IMR-90 (cell line): ENCODE measurements around the gene NACC2.

Source experiments
- BHLHE40 ChIP-seq: fragments of 150-350 bp; IDR thresholded peaks from 2 replicates; pipeline ENCODE4 v1.6.1; 2016; ENCODE audit warnings: mild to moderate bottlenecking, low read depth, low read length
- CEBPB ChIP-seq: IDR thresholded peaks from 2 replicates; pipeline ENCODE4 v1.6.1; 2012; ENCODE audit warnings: low read depth, low read length, improper control_type of control experiment
- CHD1 ChIP-seq: IDR thresholded peaks from 2 replicates; pipeline ENCODE4 v1.6.1; 2012; ENCODE audit warnings: low read depth, low read length, improper control_type of control experiment
- CTCF ChIP-seq: conservative IDR thresholded peaks from 2 replicates; pipeline ENCODE4 v1.5.1; 2012; ENCODE audit warnings: mild to moderate bottlenecking, low read depth, low read length, improper control_type of control experiment
- ELK1 ChIP-seq: fragments of 150-350 bp; IDR thresholded peaks from 2 replicates; pipeline ENCODE4 v1.6.1; 2016; ENCODE audit warnings: low read depth, mild to moderate bottlenecking, low read length, moderate library complexity, borderline replicate concordance
- FOS ChIP-seq: fragments of 150-350 bp; IDR thresholded peaks from 2 replicates; pipeline ENCODE4 v1.6.1; 2016; ENCODE audit warnings: low read depth, low read length
- MAFK ChIP-seq: IDR thresholded peaks from 2 replicates; pipeline ENCODE4 v1.6.1; 2012; ENCODE audit warnings: low read depth, low read length, improper control_type of control experiment
- MXI1 ChIP-seq: IDR thresholded peaks from 2 replicates; pipeline ENCODE4 v1.6.1; 2012; ENCODE audit warnings: low read depth, mild to moderate bottlenecking, low read length, moderate library complexity, borderline replicate concordance
- POLR2A ChIP-seq: IDR thresholded peaks from 2 replicates; pipeline ENCODE4 v1.6.1; 2012; ENCODE audit warnings: mild to moderate bottlenecking, low read depth, low read length
- RAD21 ChIP-seq: IDR thresholded peaks from 2 replicates; pipeline ENCODE4 v1.6.1; 2012; ENCODE audit warnings: low read length, improper control_type of control experiment
- RCOR1 ChIP-seq: IDR thresholded peaks from 2 replicates; pipeline ENCODE4 v1.6.1; 2012; ENCODE audit warnings: mild to moderate bottlenecking, low read length, improper control_type of control experiment; ENCODE audit not compliant: insufficient replicate concordance
- RFX5 ChIP-seq: IDR thresholded peaks from 2 replicates; pipeline ENCODE4 v1.8.0; 2012; ENCODE audit warnings: low read depth, mild to moderate bottlenecking, low read length, moderate library complexity
- USF2 ChIP-seq: fragments of 150-350 bp; IDR thresholded peaks from 2 replicates; pipeline ENCODE4 v1.6.1; 2017; ENCODE audit warnings: mild to moderate bottlenecking, antibody characterized with exemption, low read length, low read depth

GRCh38 chr9:136012651-136013050, 82.4 kb downstream of the NACC2 start:
- TF ChIP-seq MAFK (no peak), CTCF (no peak), RCOR1 (no peak), ELK1 (no peak), FOS (no peak), RAD21 (no peak), USF2 (no peak), POLR2A (no peak), RFX5 (no peak), CHD1 (no peak), MXI1 (no peak), CEBPB (no peak), BHLHE40 (no peak)
